ENCODE results near the gene KCNC4.

The KCNC4 gene

DNA sequence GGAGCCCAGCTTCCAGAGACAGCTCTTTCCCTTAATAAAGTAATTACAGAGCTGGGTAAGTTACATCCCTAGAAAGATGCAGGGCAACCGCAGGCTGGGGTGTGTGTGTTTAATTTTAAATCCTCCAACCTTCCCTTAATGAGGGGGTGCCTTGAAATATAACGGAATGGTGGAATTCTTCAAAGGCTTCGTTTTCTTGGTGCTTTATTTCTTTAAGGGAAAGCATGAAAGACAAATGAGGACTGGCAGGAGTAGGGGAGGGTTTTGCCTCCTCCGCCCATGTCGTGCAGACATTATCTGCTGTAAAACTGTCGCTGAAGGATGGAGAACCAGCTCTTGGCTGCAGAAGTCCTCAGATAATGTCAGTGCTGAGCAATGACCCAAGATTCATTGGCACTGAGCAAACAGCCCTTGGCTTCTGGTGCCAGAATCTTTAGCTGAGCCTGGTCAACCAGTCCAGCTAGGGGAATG lies 44.3 kb upstream of the KCNC4 start:
- no peak for DNase-seq (ENCODE audit: low read depth)
- TF ChIP-seq CTCF (IDR thresholded peaks at IDR 0.05; ENCODE audit: low read length, missing control alignments) = no peak
- H3K4me3 ChIP-seq (replicated peaks; ENCODE audit: low read depth, low read length) = no peak overlapping the region

GRCh38 chr1:110166861-110167260 lies 43.3 kb upstream of the KCNC4 start:
- no peak for DNase-seq (ENCODE audit: low read depth)
- H3K4me3 ChIP-seq (replicated peaks; ENCODE audit: low read depth, low read length) = no peak overlapping the region
- TF ChIP-seq CTCF (IDR thresholded peaks at IDR 0.05; ENCODE audit: low read length, missing control alignments) = no peak

DNA sequence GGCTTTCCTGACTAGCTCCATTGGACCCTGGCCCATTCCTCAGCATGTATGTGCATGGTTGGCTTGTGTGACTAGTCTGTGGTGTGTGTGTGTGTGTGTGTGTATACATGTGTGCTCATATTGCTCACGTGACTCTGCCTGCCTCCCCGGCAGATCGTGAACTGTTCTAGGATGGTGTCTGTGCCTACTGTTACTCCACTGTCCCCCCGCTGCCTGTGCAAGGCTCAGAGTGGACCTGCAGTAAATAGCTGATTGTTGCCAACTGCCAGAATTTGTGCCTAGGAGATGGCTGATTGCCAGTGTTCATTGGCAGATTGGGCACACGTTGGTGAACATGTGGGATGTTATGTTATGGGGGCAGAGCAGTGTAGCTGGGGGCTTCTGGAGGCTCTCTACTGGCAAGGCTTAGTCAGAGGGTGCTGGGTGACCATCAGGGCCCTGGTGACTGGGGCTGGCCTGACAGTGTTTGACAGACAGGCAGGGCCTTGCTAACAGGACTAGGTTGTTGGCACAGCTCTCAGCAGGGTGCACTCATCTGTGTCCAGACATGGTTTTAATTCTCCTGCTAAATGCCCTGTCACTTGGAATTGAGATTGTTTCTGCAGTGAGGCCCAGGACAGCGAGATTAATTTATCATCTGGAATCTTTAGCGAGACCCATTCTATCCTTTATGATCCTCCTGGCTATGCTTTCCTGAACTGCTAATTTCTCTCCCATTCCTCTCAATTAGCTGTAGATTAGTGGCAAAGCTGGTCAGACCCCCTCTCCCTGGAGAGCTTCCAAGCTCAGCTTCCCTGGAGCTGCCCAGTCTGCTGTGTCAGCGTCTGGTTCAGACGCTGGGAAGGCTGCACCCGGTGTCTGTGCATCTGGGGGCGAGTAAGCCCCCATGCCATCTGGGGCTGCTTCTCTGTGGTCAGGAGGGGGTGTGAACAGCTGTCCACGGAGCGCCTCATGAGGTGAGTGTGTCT lies 39.1 kb upstream of the KCNC4 start:
- DNase-seq (ENCODE audit: low read depth) = no peak
- H3K4me3 ChIP-seq (replicated peaks; ENCODE audit: low read depth, low read length) = no peak overlapping the region
- TF ChIP-seq CTCF (IDR thresholded peaks at IDR 0.05; ENCODE audit: low read length, missing control alignments) = no peak

GRCh38 chr1:110172001-110172400 lies 38.1 kb upstream of the KCNC4 start:
- H3K4me3 ChIP-seq (replicated peaks; ENCODE audit: low read depth, low read length) = no peak overlapping the region
- DNase-seq (ENCODE audit: low read depth) = no peak
- no peak for TF ChIP-seq CTCF (IDR thresholded peaks at IDR 0.05; ENCODE audit: low read length, missing control alignments)

- TF ChIP-seq CTCF (IDR thresholded peaks at IDR 0.05; ENCODE audit: low read length, missing control alignments) = no peak
- H3K4me3 ChIP-seq (replicated peaks; ENCODE audit: low read depth, low read length) = no peak overlapping the region
- DNase-seq (ENCODE audit: low read depth) = no peak
Measured at GRCh38 chr1:110173466-110174105, 36.5 kb upstream of the KCNC4 start.

DNA sequence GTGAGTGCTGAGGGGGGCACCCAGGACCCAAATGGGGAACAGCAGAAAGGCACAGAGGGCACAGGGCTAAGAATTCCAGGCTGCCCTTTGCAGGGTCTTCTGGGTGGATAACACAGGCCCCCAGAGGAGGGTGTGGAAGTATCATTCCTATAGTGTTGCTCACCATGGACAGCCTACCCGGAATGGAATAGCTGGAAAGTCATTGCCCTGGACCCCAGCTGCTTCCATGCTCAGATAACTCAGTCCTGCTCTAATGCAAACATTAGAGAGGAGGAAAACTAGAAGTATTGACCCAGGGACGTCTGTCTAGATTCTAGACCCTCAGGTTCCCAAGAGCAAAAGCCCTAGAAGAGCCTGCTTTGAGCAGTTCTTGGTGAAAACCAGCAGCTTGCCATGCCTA lies 35.2 kb upstream of the KCNC4 start:
- H3K4me3 ChIP-seq (replicated peaks; ENCODE audit: low read depth, low read length) = no peak overlapping the region
- no peak for DNase-seq (ENCODE audit: low read depth)
- TF ChIP-seq CTCF (IDR thresholded peaks at IDR 0.05; ENCODE audit: low read length, missing control alignments) = no peak
